ENCODE measurements around the gene FAM174C. TPM values are rescaled to one million over a fixed set of nuclear protein-coding genes. Genes with fewer than 3 reads are reported as not detected.

FAM174C gene
- total RNA-seq, 2 experiments from 2014 or later, result 62.8 to 65.3 TPM

- no peaks in the 10 kb centered on the region for H3K9me3 Mint-ChIP-seq
- DNase-seq, result no peak
- no peak overlapping the region for H3K4me3 Mint-ChIP-seq
- peaks cover 38% of the 10 kb centered on the region for H3K4me1 Mint-ChIP-seq (ENCODE audit: low read depth)
- intact Hi-C loops (cut with micrococcal nuclease), result no loop called here
- no peaks in the 10 kb centered on the region for H3K27me3 Mint-ChIP-seq (ENCODE audit: low read depth)
- CTCF ChIA-PET, result interaction anchor here (0.8 to 3.6 kb wide), 4 partner anchors 11 to 12 kb away, joined by 4 to 24 read pairs (median 6); no protein-coding TSS in a partner anchor
- peak overlapping the region; percentile 70 for H3K27ac Mint-ChIP-seq
- H3K36me3 Mint-ChIP-seq (ENCODE audit: low read depth), result peaks cover 30% of the 10 kb centered on the region
These were observed 19.9 kb upstream of the FAM174C start for GRCh38 chr19:1255186-1256161.

- peak overlapping the region; percentile 70 for H3K27ac Mint-ChIP-seq
- CTCF ChIA-PET, result interaction anchor here (1.5 to 1.9 kb wide), 2 partner anchors 10 to 12 kb away, joined by 6 read pairs; no protein-coding TSS in a partner anchor
- H3K4me1 Mint-ChIP-seq (ENCODE audit: low read depth), result peaks cover 44% of the 10 kb centered on the region
- peaks cover 23% of the 10 kb centered on the region for H3K36me3 Mint-ChIP-seq (ENCODE audit: low read depth)
- intact Hi-C loops (cut with micrococcal nuclease), result no loop called here
- DNase-seq, result no peak
- no peaks in the 10 kb centered on the region for H3K9me3 Mint-ChIP-seq
- no peak overlapping the region for H3K4me3 Mint-ChIP-seq
- H3K27me3 Mint-ChIP-seq (ENCODE audit: low read depth), result no peaks in the 10 kb centered on the region
These were observed 18.5 kb upstream of the FAM174C start for GRCh38 chr19:1256646-1257474.

DNA sequence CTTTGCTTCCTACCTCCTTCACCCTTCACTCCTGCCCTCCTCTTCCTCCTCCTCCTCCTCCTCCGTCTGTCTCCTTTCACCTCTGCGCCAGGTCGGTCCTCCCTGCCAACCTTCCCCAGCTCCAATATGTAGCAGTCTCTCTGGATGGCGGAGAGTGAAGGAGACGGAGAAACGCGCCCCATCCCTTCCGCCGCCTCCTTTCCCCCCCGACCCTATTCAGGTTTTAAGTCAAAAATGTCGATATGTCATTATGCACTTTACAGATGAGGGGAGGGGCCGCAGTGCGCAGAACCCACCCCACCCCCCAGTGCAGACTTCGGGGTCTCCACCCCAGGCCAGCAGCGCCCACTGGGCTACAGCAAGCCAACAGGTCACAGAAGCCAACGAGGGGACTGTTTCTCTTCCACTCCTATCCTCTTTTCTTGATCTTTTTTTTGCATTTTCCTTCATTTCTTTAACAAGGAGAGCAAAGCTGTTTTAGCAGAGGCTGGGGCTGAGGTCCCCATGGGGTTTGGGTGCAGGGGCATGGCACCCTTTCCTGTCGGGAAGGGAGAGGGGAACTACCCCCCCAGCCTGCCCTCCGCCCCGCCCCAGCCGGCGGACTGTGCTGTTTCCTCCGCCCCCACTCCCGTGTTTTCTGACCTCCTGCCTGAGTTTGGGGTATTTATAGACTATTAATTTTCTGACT is 17.7 kb upstream of the FAM174C start:
- H3K36me3 Mint-ChIP-seq (ENCODE audit: low read depth), result peaks cover 21% of the 10 kb centered on the region
- DNase-seq, result no peak
- CTCF ChIA-PET, result no interaction called here
- peak overlapping the region; percentile 97 for H3K27ac Mint-ChIP-seq
- peak overlapping the region; percentile 42 for H3K4me3 Mint-ChIP-seq
- H3K27me3 Mint-ChIP-seq (ENCODE audit: low read depth), result no peaks in the 10 kb centered on the region
- no peaks in the 10 kb centered on the region for H3K9me3 Mint-ChIP-seq
- peaks cover 48% of the 10 kb centered on the region for H3K4me1 Mint-ChIP-seq (ENCODE audit: low read depth)
- intact Hi-C loops (cut with micrococcal nuclease), result no loop called here

- H3K4me3 Mint-ChIP-seq, result peak overlapping the region; percentile 49
- H3K27ac Mint-ChIP-seq, result peak overlapping the region; percentile 97
- H3K36me3 Mint-ChIP-seq (ENCODE audit: low read depth), result peaks cover 21% of the 10 kb centered on the region
- H3K27me3 Mint-ChIP-seq (ENCODE audit: low read depth), result no peaks in the 10 kb centered on the region
- H3K4me1 Mint-ChIP-seq (ENCODE audit: low read depth), result peaks cover 52% of the 10 kb centered on the region
- CTCF ChIA-PET, result no interaction called here
- intact Hi-C loops (cut with micrococcal nuclease), result no loop called here
- no peak for DNase-seq
- no peaks in the 10 kb centered on the region for H3K9me3 Mint-ChIP-seq
These were observed 17.2 kb upstream of the FAM174C start for GRCh38 chr19:1258163-1258492.

- H3K4me1 Mint-ChIP-seq (ENCODE audit: low read depth), result peaks cover 51% of the 10 kb centered on the region
- peak overlapping the region; percentile 97 for H3K27ac Mint-ChIP-seq
- CTCF ChIA-PET, result interaction anchor here (0.7 to 11.1 kb wide), 2 partner anchors 10 to 15 kb away, joined by 3 to 233 read pairs; partner anchors contain the start of genes ATP5F1D and CIRBP
- intact Hi-C loops (cut with micrococcal nuclease), result loop anchor here (1.0 kb wide), 1 partner anchor 9 kb away; no protein-coding TSS in a partner anchor
- no peaks in the 10 kb centered on the region for H3K27me3 Mint-ChIP-seq (ENCODE audit: low read depth)
- H3K36me3 Mint-ChIP-seq (ENCODE audit: low read depth), result peaks cover 17% of the 10 kb centered on the region
- H3K4me3 Mint-ChIP-seq, result peak overlapping the region; percentile 92
- H3K9me3 Mint-ChIP-seq, result no peaks in the 10 kb centered on the region
- no peak for DNase-seq
These were observed 16.6 kb upstream of the FAM174C start for GRCh38 chr19:1258707-1259205.

DNA sequence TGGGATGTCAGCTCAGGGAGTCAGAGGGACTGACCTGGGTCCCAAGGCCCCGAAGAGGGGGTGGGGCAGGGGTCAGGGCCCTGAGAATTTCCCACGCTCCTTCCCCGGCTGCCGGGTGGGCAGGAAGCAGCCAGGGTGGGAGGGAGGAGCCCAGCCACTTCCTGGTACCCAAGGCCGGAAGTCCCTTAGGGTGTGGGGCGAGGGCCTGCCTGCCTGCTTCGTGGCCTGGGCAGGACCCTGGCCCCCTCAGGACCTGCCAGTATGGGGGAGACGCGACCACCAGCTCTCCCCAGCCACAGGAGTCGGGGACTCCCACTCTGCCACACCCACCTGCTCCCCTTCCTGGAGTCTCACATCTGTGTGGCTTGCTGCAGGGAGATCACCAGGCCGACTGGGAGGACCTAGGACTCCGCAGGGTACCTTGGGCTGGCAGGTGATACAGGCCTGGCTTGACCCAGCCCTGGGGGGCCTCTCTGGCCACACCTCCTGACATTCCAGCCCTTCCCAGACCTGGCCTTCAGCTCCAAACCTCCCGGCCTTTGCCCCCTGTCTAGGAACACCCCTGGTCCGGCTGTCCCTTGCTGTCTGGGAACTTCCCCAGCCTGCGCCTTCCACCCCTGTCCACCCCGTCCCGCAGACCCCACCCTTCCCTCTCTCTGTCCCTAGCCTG is 16.0 kb upstream of the FAM174C start:
- DNase-seq, result peak; percentile 80
- Mint-ChIP-seq H3K9me3 (no peaks in the 10 kb centered on the region), H3K36me3 (ENCODE audit: low read depth) (peaks cover 17% of the 10 kb centered on the region), H3K4me3 (peak overlapping the region; percentile 92), H3K27me3 (ENCODE audit: low read depth) (no peaks in the 10 kb centered on the region), H3K27ac (peak overlapping the region; percentile 97), H3K4me1 (ENCODE audit: low read depth) (peaks cover 49% of the 10 kb centered on the region)
- intact Hi-C loops (cut with micrococcal nuclease), result loop anchor here (1.0 kb wide), 1 partner anchor 10 kb away; no protein-coding TSS in a partner anchor
- CTCF ChIA-PET, result interaction anchor here (0.7 to 11.1 kb wide), 2 partner anchors 9 to 16 kb away, joined by 3 to 233 read pairs; partner anchors contain the start of genes ATP5F1D and CIRBP

DNA sequence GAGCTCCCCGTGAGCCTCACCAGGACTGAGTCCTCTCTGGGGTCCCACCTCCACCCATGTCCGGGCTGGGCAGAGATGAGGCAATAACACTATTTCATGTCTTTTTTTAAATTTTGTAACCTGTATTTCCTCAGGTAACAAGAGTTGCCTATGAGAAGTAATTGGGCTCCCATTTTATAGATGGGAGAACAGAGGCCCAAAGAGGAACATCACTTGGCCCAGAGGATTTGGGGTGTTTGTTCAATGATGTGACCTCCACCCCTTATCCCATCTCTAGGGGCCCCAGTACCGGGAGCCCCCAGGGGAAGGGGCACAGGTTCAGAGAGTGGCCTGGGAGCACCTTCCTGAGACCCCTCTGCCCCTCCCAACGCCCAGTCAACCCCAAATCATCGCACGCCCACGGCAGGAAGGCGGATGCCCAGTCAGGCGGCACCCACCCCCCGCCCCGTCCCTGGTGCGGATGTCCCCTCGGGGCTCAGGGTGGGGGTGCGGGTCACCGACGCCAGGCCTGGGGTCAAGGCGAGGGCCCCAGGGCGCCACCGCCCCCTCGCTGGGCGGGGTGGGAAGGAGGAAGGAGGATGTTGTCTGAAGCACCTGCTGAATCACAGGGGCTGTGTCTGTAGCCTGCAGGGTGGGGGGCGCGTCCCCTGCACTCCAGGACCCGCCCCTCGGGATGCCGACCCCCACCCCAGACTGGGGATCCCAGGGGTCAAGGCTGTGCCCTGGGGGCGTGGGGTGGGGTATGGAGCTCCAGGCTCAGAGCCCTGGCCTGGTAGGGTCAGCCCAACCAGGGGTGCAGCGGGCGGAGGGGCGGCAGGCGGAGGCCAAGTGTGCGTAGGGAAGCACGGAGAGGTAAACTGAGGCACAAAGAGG is 15.2 kb upstream of the FAM174C start:
- peak; percentile 70 for DNase-seq
- intact Hi-C loops (cut with micrococcal nuclease), result loop anchor here (1.0 to 5.0 kb wide), 3 partner anchors 8 to 648 kb away; no protein-coding TSS in a partner anchor
- H3K9me3 Mint-ChIP-seq, result no peaks in the 10 kb centered on the region
- peaks cover 11% of the 10 kb centered on the region for H3K36me3 Mint-ChIP-seq (ENCODE audit: low read depth)
- H3K4me3 Mint-ChIP-seq, result peak overlapping the region; percentile 92
- H3K27me3 Mint-ChIP-seq (ENCODE audit: low read depth), result no peaks in the 10 kb centered on the region
- H3K4me1 Mint-ChIP-seq (ENCODE audit: low read depth), result peaks cover 44% of the 10 kb centered on the region
- H3K27ac Mint-ChIP-seq, result peak overlapping the region; percentile 97
- CTCF ChIA-PET, result interaction anchor here (11.1 kb wide), 1 partner anchor 16 kb away, joined by 233 read pairs; the partner anchor contains the start of gene ATP5F1D

GRCh38 chr19:1260749-1261537 is 14.4 kb upstream of the FAM174C start:
- intact Hi-C loops (cut with micrococcal nuclease), result loop anchor here (1.0 to 5.0 kb wide), 3 partner anchors 8 to 649 kb away; partner anchors contain the start of gene CIRBP
- Mint-ChIP-seq H3K36me3 (ENCODE audit: low read depth) (peaks cover 11% of the 10 kb centered on the region), H3K4me3 (peak overlapping the region; percentile 92), H3K9me3 (no peaks in the 10 kb centered on the region), H3K27me3 (ENCODE audit: low read depth) (no peaks in the 10 kb centered on the region), H3K27ac (peak overlapping the region; percentile 97), H3K4me1 (ENCODE audit: low read depth) (peaks cover 51% of the 10 kb centered on the region)
- DNase-seq, result peak; percentile 97
- CTCF ChIA-PET, result interaction anchor here (0.7 to 11.1 kb wide), 3 partner anchors 8 to 23 kb away, joined by 3 to 233 read pairs (median 3); partner anchors contain the start of gene ATP5F1D

- Mint-ChIP-seq H3K36me3 (ENCODE audit: low read depth) (peaks cover 11% of the 10 kb centered on the region), H3K4me1 (ENCODE audit: low read depth) (peaks cover 50% of the 10 kb centered on the region), H3K9me3 (no peaks in the 10 kb centered on the region), H3K4me3 (peak overlapping the region; percentile 92), H3K27ac (peak overlapping the region; percentile 94), H3K27me3 (ENCODE audit: low read depth) (no peaks in the 10 kb centered on the region)
- intact Hi-C loops (cut with micrococcal nuclease), result loop anchor here (1.0 to 5.0 kb wide), 2 partner anchors 8 to 649 kb away; partner anchors contain the start of gene CIRBP
- CTCF ChIA-PET, result interaction anchor here (0.7 to 11.1 kb wide), 3 partner anchors 9 to 23 kb away, joined by 3 to 233 read pairs (median 3); partner anchors contain the start of gene ATP5F1D
- no peak for DNase-seq
These were observed 13.9 kb upstream of the FAM174C start for GRCh38 chr19:1261538-1261797.
